ENCODE data around the gene TRMT6. TPM values are rescaled to one million over a fixed set of nuclear protein-coding genes. Genes with fewer than 3 reads are reported as not detected.

Gene TRMT6
- total RNA-seq, 1 experiment from 2014 or later: 21.1 TPM

DNA sequence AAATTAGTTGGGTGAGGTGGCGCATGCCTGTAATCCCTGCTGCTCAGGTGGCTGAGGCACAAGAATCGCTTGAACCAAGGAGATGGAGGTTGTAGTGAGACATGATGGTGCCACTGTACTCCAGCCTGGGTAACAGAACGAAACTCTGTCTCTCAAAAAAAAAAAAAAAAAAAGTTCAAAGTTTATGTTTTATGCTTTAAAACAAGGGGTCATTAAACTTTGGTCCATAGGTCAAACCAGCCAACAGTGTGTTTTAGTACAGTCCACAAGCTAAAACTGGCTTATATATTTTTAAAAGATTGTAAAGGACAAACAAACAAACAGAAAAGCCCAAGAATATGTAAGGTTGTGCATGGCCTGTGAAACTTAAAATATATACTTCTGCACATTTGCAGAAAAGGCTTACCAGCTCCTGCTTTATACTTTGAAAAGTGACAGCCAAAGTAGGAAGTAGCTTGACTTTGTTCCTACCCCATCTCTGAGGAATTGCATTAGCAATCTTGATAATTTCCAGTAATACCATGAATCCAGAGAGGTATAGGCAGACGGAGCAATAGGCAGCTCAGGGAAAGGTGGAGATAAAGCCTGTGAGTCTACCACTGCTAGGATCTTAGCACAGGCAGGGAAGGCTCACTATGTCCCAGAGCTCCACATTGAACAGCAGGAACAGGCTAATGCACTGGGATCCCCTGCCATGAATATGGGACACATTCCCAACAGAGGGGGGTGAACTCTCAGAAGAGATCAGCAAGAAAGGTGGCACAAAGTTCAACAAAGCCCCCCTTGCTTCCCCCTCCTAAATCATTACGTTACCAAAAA is 30.6 kb upstream of the TRMT6 start:
- H3K4me2 ChIP-seq (ENCODE audit: low read depth, low read length, poor library complexity, severe bottlenecking): no peak overlapping the region
- H3K79me2 ChIP-seq (ENCODE audit: low read length): peaks cover 10% of the 10 kb centered on the region; the same call in 1 of the 2 replicates
- no peak overlapping the region for H3K4me3 ChIP-seq (ENCODE audit: low read length)
- H3K9me3 ChIP-seq (ENCODE audit: low read length): no peaks in the 10 kb centered on the region
- H3K9ac ChIP-seq (ENCODE audit: low read length): no peak overlapping the region
- no peaks in the 10 kb centered on the region for H3K4me1 ChIP-seq (ENCODE audit: low read length)
- H3K36me3 ChIP-seq (ENCODE audit: insufficient read depth, low read length): peaks cover 57% of the 10 kb centered on the region; the same call in 1 of the 2 replicates
- DNase-seq: no peak
- H3K27ac ChIP-seq (ENCODE audit: low read length): no peak overlapping the region
- no peak overlapping the region for H2AFZ ChIP-seq (ENCODE audit: low read length)
- H4K20me1 ChIP-seq (ENCODE audit: insufficient read depth, low read depth, low read length): no peaks in the 10 kb centered on the region
- no peaks in the 10 kb centered on the region for H3K9me2 ChIP-seq (replicated peaks; ENCODE audit: insufficient read depth, low read length)
- H3K27me3 ChIP-seq (ENCODE audit: low read length): no peaks in the 10 kb centered on the region

DNA sequence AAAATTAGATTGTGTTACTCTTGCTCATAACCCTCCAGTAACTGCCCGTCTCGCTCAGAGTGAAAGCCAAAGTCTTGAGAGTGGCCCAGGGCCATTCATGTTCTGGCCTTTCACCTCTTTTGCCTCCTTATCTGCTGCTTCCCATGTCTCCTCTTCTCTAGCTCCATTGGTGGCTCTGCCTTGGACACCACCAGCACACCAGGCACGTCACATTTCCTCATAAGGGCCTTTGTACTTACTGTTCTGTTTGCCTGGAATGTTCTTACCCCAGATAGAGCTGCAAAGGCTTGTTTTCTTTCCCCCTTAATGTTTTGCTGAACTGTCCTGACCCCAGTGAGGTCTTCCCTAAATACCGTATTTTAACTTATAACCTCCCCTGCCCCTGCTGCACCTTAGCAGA is 29.5 kb upstream of the TRMT6 start:
- peaks cover 53% of the 10 kb centered on the region; the same call in 1 of the 2 replicates for H3K36me3 ChIP-seq (ENCODE audit: insufficient read depth, low read length)
- H3K27me3 ChIP-seq (ENCODE audit: low read length): no peaks in the 10 kb centered on the region
- no peaks in the 10 kb centered on the region for H4K20me1 ChIP-seq (ENCODE audit: insufficient read depth, low read depth, low read length)
- H3K9ac ChIP-seq (ENCODE audit: low read length): no peak overlapping the region
- no peak overlapping the region for H3K4me2 ChIP-seq (ENCODE audit: low read depth, low read length, poor library complexity, severe bottlenecking)
- H3K9me3 ChIP-seq (ENCODE audit: low read length): no peaks in the 10 kb centered on the region
- no peak overlapping the region for H3K27ac ChIP-seq (ENCODE audit: low read length)
- H3K9me2 ChIP-seq (replicated peaks; ENCODE audit: insufficient read depth, low read length): no peaks in the 10 kb centered on the region
- no peak overlapping the region for H3K4me3 ChIP-seq (ENCODE audit: low read length)
- peaks cover 10% of the 10 kb centered on the region; the same call in 1 of the 2 replicates for H3K79me2 ChIP-seq (ENCODE audit: low read length)
- H3K4me1 ChIP-seq (ENCODE audit: low read length): no peaks in the 10 kb centered on the region
- no peak for DNase-seq
- no peak overlapping the region for H2AFZ ChIP-seq (ENCODE audit: low read length)

DNA sequence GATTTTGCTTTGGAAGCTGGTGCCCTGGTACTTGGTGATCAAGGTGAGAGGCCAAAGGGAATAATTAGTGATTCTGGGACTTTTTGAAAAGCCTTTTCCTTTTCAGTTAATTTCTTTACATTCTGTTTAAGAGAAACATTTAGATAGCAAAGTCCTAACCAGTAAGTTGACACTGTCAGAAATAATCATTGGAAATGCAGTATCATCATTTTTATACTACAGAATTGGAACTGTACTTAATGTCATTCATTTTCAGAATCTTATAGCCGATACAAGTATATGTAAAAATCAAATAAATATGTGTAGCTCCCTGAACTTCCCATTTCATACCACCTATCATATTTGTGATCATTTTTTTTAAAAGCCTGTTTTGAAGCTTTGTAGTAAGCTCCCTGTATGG is 27.6 kb upstream of the TRMT6 start:
- H3K36me3 ChIP-seq (ENCODE audit: insufficient read depth, low read length): peaks cover 52% of the 10 kb centered on the region; the same call in 1 of the 2 replicates
- no peak overlapping the region for H3K4me2 ChIP-seq (ENCODE audit: low read depth, low read length, poor library complexity, severe bottlenecking)

DNA sequence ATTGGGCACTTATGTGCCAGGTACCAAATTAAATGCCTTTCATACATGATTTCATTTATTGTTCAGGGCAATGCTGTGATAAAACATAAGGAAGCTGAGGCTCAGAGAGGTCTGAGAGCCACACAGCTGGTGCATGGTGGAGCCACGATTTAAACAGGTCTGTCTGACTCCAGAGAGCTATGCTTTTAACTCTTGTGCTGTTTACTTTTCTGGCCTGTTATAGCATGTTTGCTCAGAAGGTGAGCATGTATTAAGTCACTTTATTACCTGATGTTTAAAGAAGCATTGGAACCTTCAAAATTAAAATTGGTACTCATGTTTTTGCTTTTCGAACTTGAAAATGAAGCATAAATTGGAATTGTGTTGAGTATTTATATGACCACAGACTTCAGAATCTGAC is 26.9 kb upstream of the TRMT6 start:
- Histone ChIP-seq H3K36me3 (ENCODE audit: insufficient read depth, low read length) (peaks cover 49% of the 10 kb centered on the region; the same call in 1 of the 2 replicates), H3K27me3 (ENCODE audit: low read length) (no peaks in the 10 kb centered on the region), H3K9ac (ENCODE audit: low read length) (no peak overlapping the region), H3K9me2 (replicated peaks; ENCODE audit: insufficient read depth, low read length) (no peaks in the 10 kb centered on the region), H4K20me1 (ENCODE audit: insufficient read depth, low read depth, low read length) (no peaks in the 10 kb centered on the region), H3K4me3 (ENCODE audit: low read length) (no peak overlapping the region), H3K4me2 (ENCODE audit: low read depth, low read length, poor library complexity, severe bottlenecking) (no peak overlapping the region), H3K27ac (ENCODE audit: low read length) (no peak overlapping the region), H3K9me3 (ENCODE audit: low read length) (no peaks in the 10 kb centered on the region), H3K4me1 (ENCODE audit: low read length) (no peaks in the 10 kb centered on the region), H3K79me2 (ENCODE audit: low read length) (peaks cover 13% of the 10 kb centered on the region; the same call in 1 of the 2 replicates), H2AFZ (ENCODE audit: low read length) (no peak overlapping the region)
- DNase-seq: no peak

More for the DNA sequence above, 27.6 kb upstream of the TRMT6 start:
- Histone ChIP-seq H3K9me2 (replicated peaks; ENCODE audit: insufficient read depth, low read length) (no peaks in the 10 kb centered on the region), H3K9ac (ENCODE audit: low read length) (no peak overlapping the region), H3K79me2 (ENCODE audit: low read length) (peaks cover 12% of the 10 kb centered on the region; the same call in 1 of the 2 replicates), H3K27me3 (ENCODE audit: low read length) (no peaks in the 10 kb centered on the region), H3K9me3 (ENCODE audit: low read length) (no peaks in the 10 kb centered on the region), H2AFZ (ENCODE audit: low read length) (no peak overlapping the region), H4K20me1 (ENCODE audit: insufficient read depth, low read depth, low read length) (no peaks in the 10 kb centered on the region), H3K27ac (ENCODE audit: low read length) (no peak overlapping the region), H3K4me3 (ENCODE audit: low read length) (no peak overlapping the region), H3K4me1 (ENCODE audit: low read length) (no peaks in the 10 kb centered on the region)
- no peak for DNase-seq

DNA sequence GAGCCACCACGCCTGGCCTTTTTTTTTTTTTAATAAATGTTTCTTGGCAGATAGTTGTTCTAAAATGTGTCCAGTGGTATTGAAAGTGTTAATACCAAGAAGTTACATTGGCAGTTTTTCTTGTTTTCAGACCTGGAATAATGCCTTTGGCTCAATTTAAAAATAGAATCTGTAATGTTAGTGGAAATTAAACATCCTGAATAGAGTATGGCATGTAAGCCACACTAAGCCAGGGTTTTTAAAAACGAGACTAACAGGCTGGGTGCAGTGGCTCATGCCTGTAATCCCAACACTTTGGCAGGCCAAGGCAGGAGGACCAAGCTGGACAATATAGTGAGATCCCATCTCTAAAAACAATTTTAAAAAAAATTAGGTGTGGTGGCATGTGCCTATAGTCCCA is 25.4 kb upstream of the TRMT6 start:
- Histone ChIP-seq H3K27me3 (ENCODE audit: low read length) (no peaks in the 10 kb centered on the region), H3K4me3 (ENCODE audit: low read length) (no peak overlapping the region), H3K9me2 (replicated peaks; ENCODE audit: insufficient read depth, low read length) (no peaks in the 10 kb centered on the region), H3K27ac (ENCODE audit: low read length) (no peak overlapping the region), H3K9ac (ENCODE audit: low read length) (no peak overlapping the region), H3K4me1 (ENCODE audit: low read length) (no peaks in the 10 kb centered on the region), H3K4me2 (ENCODE audit: low read depth, low read length, poor library complexity, severe bottlenecking) (no peak overlapping the region), H3K9me3 (ENCODE audit: low read length) (no peaks in the 10 kb centered on the region), H4K20me1 (ENCODE audit: insufficient read depth, low read depth, low read length) (no peaks in the 10 kb centered on the region), H3K36me3 (ENCODE audit: insufficient read depth, low read length) (peaks cover 48% of the 10 kb centered on the region; the same call in 1 of the 2 replicates), H3K79me2 (ENCODE audit: low read length) (peaks cover 19% of the 10 kb centered on the region; the same call in 1 of the 2 replicates), H2AFZ (ENCODE audit: low read length) (no peak overlapping the region)
- no peak for DNase-seq

DNA sequence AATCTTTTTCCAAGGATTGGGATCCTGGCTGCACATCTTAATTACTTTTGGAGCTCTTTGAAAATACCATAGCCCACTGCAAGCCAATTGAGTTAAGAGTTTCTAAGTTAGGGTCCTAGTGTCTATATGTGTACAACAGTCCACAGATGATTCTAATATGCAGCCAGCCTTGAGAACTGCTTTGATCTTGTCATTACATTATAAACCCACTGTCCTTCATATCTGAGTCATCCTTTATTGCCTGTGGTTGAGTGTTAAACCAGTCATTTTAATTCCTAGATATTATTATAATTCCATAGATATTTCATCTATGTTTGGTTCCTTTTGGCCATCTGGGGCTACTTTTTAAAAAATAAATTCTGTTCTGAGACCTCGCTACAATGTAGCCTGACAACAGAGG is 24.2 kb upstream of the TRMT6 start:
- Histone ChIP-seq H3K27me3 (ENCODE audit: low read length) (no peaks in the 10 kb centered on the region), H4K20me1 (ENCODE audit: insufficient read depth, low read depth, low read length) (no peaks in the 10 kb centered on the region), H3K36me3 (ENCODE audit: insufficient read depth, low read length) (peaks cover 45% of the 10 kb centered on the region; the same call in 1 of the 2 replicates), H3K79me2 (ENCODE audit: low read length) (peaks cover 19% of the 10 kb centered on the region; the same call in 1 of the 2 replicates), H3K4me2 (ENCODE audit: low read depth, low read length, poor library complexity, severe bottlenecking) (no peak overlapping the region), H3K4me1 (ENCODE audit: low read length) (no peaks in the 10 kb centered on the region), H3K4me3 (ENCODE audit: low read length) (no peak overlapping the region), H3K9ac (ENCODE audit: low read length) (no peak overlapping the region), H3K27ac (ENCODE audit: low read length) (no peak overlapping the region), H3K9me2 (replicated peaks; ENCODE audit: insufficient read depth, low read length) (no peaks in the 10 kb centered on the region), H2AFZ (ENCODE audit: low read length) (no peak overlapping the region), H3K9me3 (ENCODE audit: low read length) (no peaks in the 10 kb centered on the region)
- DNase-seq: no peak

DNA sequence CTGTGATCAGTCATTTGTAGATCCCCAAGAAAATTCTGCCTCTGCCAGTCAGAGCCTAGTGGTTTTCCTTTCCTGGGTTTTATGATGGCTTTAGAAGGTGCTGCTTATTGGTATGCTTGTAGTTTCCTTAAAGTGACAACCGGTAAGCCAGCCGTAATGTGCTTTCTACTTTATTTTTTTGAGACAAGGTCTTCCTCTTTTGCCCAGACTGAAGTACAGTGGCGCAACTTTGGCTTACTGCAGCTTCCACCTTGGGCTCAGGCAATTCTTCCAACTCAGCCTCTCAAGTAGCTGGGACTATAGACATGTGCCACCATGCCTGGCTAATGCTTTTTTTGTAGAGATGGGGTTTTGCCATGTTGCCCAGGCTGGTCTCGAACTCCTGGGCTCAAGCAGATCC is 23.6 kb upstream of the TRMT6 start:
- Histone ChIP-seq H3K9ac (ENCODE audit: low read length) (no peak overlapping the region), H3K27ac (ENCODE audit: low read length) (no peak overlapping the region), H3K4me3 (ENCODE audit: low read length) (no peak overlapping the region), H2AFZ (ENCODE audit: low read length) (no peak overlapping the region), H3K36me3 (ENCODE audit: insufficient read depth, low read length) (peaks cover 41% of the 10 kb centered on the region; the same call in 1 of the 2 replicates), H3K79me2 (ENCODE audit: low read length) (peaks cover 18% of the 10 kb centered on the region; the same call in 1 of the 2 replicates), H3K4me1 (ENCODE audit: low read length) (no peaks in the 10 kb centered on the region), H4K20me1 (ENCODE audit: insufficient read depth, low read depth, low read length) (no peaks in the 10 kb centered on the region), H3K9me3 (ENCODE audit: low read length) (no peaks in the 10 kb centered on the region), H3K9me2 (replicated peaks; ENCODE audit: insufficient read depth, low read length) (no peaks in the 10 kb centered on the region), H3K4me2 (ENCODE audit: low read depth, low read length, poor library complexity, severe bottlenecking) (no peak overlapping the region), H3K27me3 (ENCODE audit: low read length) (no peaks in the 10 kb centered on the region)
- DNase-seq: no peak

DNA sequence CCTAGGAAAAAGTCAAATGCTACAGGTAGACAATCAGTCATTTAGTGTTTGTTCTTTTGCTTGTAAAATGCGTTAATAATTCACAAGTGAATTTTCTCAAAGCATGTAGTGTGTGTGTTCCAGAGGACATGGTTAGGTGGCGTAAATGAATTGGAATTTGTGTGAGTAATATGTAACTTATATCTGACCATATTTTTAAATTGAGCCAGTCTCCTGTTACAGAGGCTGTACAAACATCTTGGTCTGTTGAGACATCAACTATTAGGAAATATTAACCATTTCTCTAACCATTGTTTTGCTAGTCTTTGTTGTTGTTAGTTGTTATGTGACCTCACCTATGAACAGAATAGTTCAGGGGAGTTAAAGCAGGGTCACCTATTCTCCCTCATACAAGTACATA is 22.8 kb upstream of the TRMT6 start:
- no peak overlapping the region for H3K27ac ChIP-seq (ENCODE audit: low read length)
- H3K4me1 ChIP-seq (ENCODE audit: low read length): no peaks in the 10 kb centered on the region
- peaks cover 42% of the 10 kb centered on the region; the same call in 1 of the 2 replicates for H3K36me3 ChIP-seq (ENCODE audit: insufficient read depth, low read length)
- peaks cover 17% of the 10 kb centered on the region; the same call in 1 of the 2 replicates for H3K79me2 ChIP-seq (ENCODE audit: low read length)
- H3K27me3 ChIP-seq (ENCODE audit: low read length): no peaks in the 10 kb centered on the region
- no peaks in the 10 kb centered on the region for H3K9me2 ChIP-seq (replicated peaks; ENCODE audit: insufficient read depth, low read length)
- no peaks in the 10 kb centered on the region for H4K20me1 ChIP-seq (ENCODE audit: insufficient read depth, low read depth, low read length)
- H3K9ac ChIP-seq (ENCODE audit: low read length): no peak overlapping the region
- no peak overlapping the region for H3K4me3 ChIP-seq (ENCODE audit: low read length)
- H3K4me2 ChIP-seq (ENCODE audit: low read depth, low read length, poor library complexity, severe bottlenecking): no peak overlapping the region
- DNase-seq: no peak
- no peaks in the 10 kb centered on the region for H3K9me3 ChIP-seq (ENCODE audit: low read length)
- no peak overlapping the region for H2AFZ ChIP-seq (ENCODE audit: low read length)
